Activated CD8-positive, alpha-beta memory T cell treated with anti-CD3 and anti-CD28 coated beads for 4 hours (primary cell): ENCODE results near the gene NUDT3.
A peak's percentile ranks its signal among the peaks of the same experiment; 100 is the strongest.
"Not testable (repeated sequence)": the region's sequence is repeated elsewhere in the genome, so short reads cannot be mapped to it uniquely, and the experiment has no call there.

Source experiments
- DNase-seq, 2 donors: peaks; one replicate each; pipeline ENCODE4 v3.0.0-alpha.2; 2020; ENCODE audit warnings: low read depth in 2 of 2

NUDT3 gene

GRCh38 chr6:34393191-34393965 is 909 bp upstream of the NUDT3 start:
- DNase-seq, result no peak

GRCh38 chr6:34391786-34392496 is 528 bp downstream of the NUDT3 start:
- DNase-seq, result peak; percentile 20 to 22

- no peak for DNase-seq
Observed at GRCh38 chr6:34391473-34391785, 1.0 kb downstream of the NUDT3 start.

- no peak for DNase-seq
Observed at GRCh38 chr6:34390531-34391472, 1.7 kb downstream of the NUDT3 start.

- DNase-seq, result no peak
Observed at GRCh38 chr6:34389034-34389433, 3.4 kb downstream of the NUDT3 start.

- no peak for DNase-seq
Observed at GRCh38 chr6:34388421-34388820, 4.0 kb downstream of the NUDT3 start.

GRCh38 chr6:34386316-34387137 is 5.9 kb downstream of the NUDT3 start:
- no peak for DNase-seq

- DNase-seq, result no peak
Observed at GRCh38 chr6:34385793-34386195, 6.7 kb downstream of the NUDT3 start.

GRCh38 chr6:34384321-34385153 is 7.9 kb downstream of the NUDT3 start:
- DNase-seq, result no peak

GRCh38 chr6:34383656-34384320 is 8.7 kb downstream of the NUDT3 start:
- no peak for DNase-seq

GRCh38 chr6:34383161-34383631 is 9.3 kb downstream of the NUDT3 start:
- no peak for DNase-seq

- no peak for DNase-seq
Observed at GRCh38 chr6:34381081-34381480, 11.4 kb downstream of the NUDT3 start.

- DNase-seq, result no peak
Observed at GRCh38 chr6:34378470-34378869, 14.0 kb downstream of the NUDT3 start.

GRCh38 chr6:34377984-34378383 is 14.5 kb downstream of the NUDT3 start:
- DNase-seq, result no peak

GRCh38 chr6:34377571-34377970 is 14.9 kb downstream of the NUDT3 start:
- not testable (repeated sequence) for DNase-seq

GRCh38 chr6:34375833-34376232 is 16.6 kb downstream of the NUDT3 start:
- DNase-seq, result no peak

GRCh38 chr6:34374508-34374907 is 18.0 kb downstream of the NUDT3 start:
- DNase-seq, result no peak

GRCh38 chr6:34374069-34374468 is 18.4 kb downstream of the NUDT3 start:
- no peak for DNase-seq

- no peak for DNase-seq
Observed at GRCh38 chr6:34373511-34373910, 19.0 kb downstream of the NUDT3 start.

- not testable (repeated sequence) for DNase-seq
Observed at GRCh38 chr6:34371865-34372264, 20.6 kb downstream of the NUDT3 start.
